GM23338 (cell line): Measurements from ENCODE around the gene FLNA. TPM values are rescaled to one million over a fixed set of nuclear protein-coding genes. Genes with fewer than 3 reads are reported as not detected.

Experiments used
- ATAC-seq: fragments of 200-7000 bp; cut with Tn5 transposase; 3 replicates; pipeline ENCODE4 v1.9.1; 2020
- DNase-seq: peaks from one replicate; pipeline ENCODE4 v3.0.0-alpha.2; 2015; ENCODE audit warnings: low spot score
- H2AFZ ChIP-seq: fragments of 200-600 bp; sonication (generic); 2 replicates; pipeline ENCODE4 v1.8.0; 2016; ENCODE audit warnings: antibody characterized with exemption, mild to moderate bottlenecking, moderate library complexity
- H3F3A ChIP-seq: fragments of 200-600 bp; sonication (generic); replicated peaks from 2 replicates; pipeline ENCODE4 v1.8.0; 2017; ENCODE audit warnings: antibody characterized with exemption, mixed run types, low read depth
- H3K27ac ChIP-seq: fragments of 200-600 bp; sonication (generic); 2 replicates; pipeline ENCODE4 v1.6.1; 2016; ENCODE audit warnings: low read depth
- H3K27me3 ChIP-seq: fragments of 200-600 bp; sonication (generic); 2 replicates; pipeline ENCODE4 v1.8.0; 2016; ENCODE audit warnings: mild to moderate bottlenecking, mixed run types, moderate library complexity; ENCODE audit not compliant: insufficient read depth
- H3K36me3 ChIP-seq: fragments of 200-600 bp; sonication (generic); 2 replicates; pipeline ENCODE4 v1.8.0; 2016; ENCODE audit warnings: mild to moderate bottlenecking; ENCODE audit not compliant: insufficient read depth
- H3K4me1 ChIP-seq: fragments of 200-600 bp; sonication (generic); 2 replicates; pipeline ENCODE4 v1.8.0; 2016; ENCODE audit warnings: mild to moderate bottlenecking, moderate library complexity; ENCODE audit not compliant: insufficient read depth
- H3K4me2 ChIP-seq: fragments of 200-600 bp; sonication (generic); 2 replicates; pipeline ENCODE4 v1.7.1; 2017; ENCODE audit warnings: mixed run types
- H3K4me3 ChIP-seq: fragments of 200-600 bp; sonication (generic); 2 replicates; pipeline ENCODE4 v1.6.1; 2016; ENCODE audit warnings: mixed run types
- H3K79me2 ChIP-seq: fragments of 200-600 bp; sonication (generic); replicated peaks from 2 replicates; pipeline ENCODE4 v1.8.0; 2017; ENCODE audit warnings: mild to moderate bottlenecking; ENCODE audit not compliant: insufficient read depth
- H3K9me2 ChIP-seq: fragments of 200-600 bp; sonication (generic); 2 replicates; pipeline ENCODE4 v1.8.0; 2017; ENCODE audit not compliant: insufficient read depth
- H4K20me1 ChIP-seq: fragments of 200-600 bp; sonication (generic); replicated peaks from 2 replicates; pipeline ENCODE4 v1.8.0; 2017; ENCODE audit warnings: mild to moderate bottlenecking; ENCODE audit not compliant: insufficient read depth
- H3K27ac Mint-ChIP-seq: 2 replicates; pipeline ENCODE4 v1.8.0; 2020; ENCODE audit warnings: inconsistent platforms, mild to moderate bottlenecking, moderate library complexity, mixed read lengths
- H3K27me3 Mint-ChIP-seq: 3 replicates; pipeline ENCODE4 v1.8.0; 2022; ENCODE audit warnings: low read depth, mild to moderate bottlenecking, moderate library complexity, mixed read lengths, inconsistent platforms; ENCODE audit not compliant: insufficient read depth, poor library complexity
- H3K36me3 Mint-ChIP-seq: 3 replicates; pipeline ENCODE4 v1.8.0; 2021; ENCODE audit warnings: low read depth, mild to moderate bottlenecking, inconsistent platforms, moderate library complexity, mixed read lengths
- H3K4me1 Mint-ChIP-seq: 3 replicates; pipeline ENCODE4 v1.8.0; 2020; ENCODE audit warnings: mild to moderate bottlenecking, inconsistent platforms, mixed read lengths
- H3K4me3 Mint-ChIP-seq: 3 replicates; pipeline ENCODE4 v1.8.0; 2021; ENCODE audit warnings: moderate library complexity, mild to moderate bottlenecking, inconsistent platforms, mixed read lengths
- H3K9me3 Mint-ChIP-seq: 3 replicates; pipeline ENCODE4 v1.8.0; 2020; ENCODE audit warnings: moderate library complexity, mild to moderate bottlenecking, inconsistent platforms, mixed read lengths
- ETS1 ChIP-seq: IDR thresholded peaks from 2 replicates; pipeline ENCODE4 v1.6.1; 2016; ENCODE audit warnings: antibody characterized with exemption
- EZH2 ChIP-seq: fragments of 200-600 bp; sonication (generic); IDR thresholded peaks from one replicate; pipeline ENCODE4 v1.8.0; 2017; ENCODE audit warnings: antibody characterized with exemption, mild to moderate bottlenecking, low read depth; ENCODE audit not compliant: unreplicated experiment
- JUNB ChIP-seq: IDR thresholded peaks from one replicate; pipeline ENCODE4 v1.6.1; 2016; ENCODE audit warnings: antibody characterized with exemption; ENCODE audit not compliant: unreplicated experiment
- NANOG ChIP-seq: IDR thresholded peaks from 2 replicates; pipeline ENCODE4 v1.6.1; 2016; ENCODE audit warnings: antibody characterized with exemption, borderline replicate concordance
- POLR2AphosphoS5 ChIP-seq: IDR thresholded peaks from 2 replicates; pipeline ENCODE4 v1.6.1; 2016; ENCODE audit warnings: antibody characterized with exemption, low read depth
- REST ChIP-seq: IDR thresholded peaks from one replicate; pipeline ENCODE4 v1.6.1; 2018; ENCODE audit warnings: antibody characterized with exemption; ENCODE audit not compliant: unreplicated experiment
- STAT1 ChIP-seq: IDR thresholded peaks from one replicate; pipeline ENCODE4 v1.6.1; 2016; ENCODE audit warnings: antibody characterized with exemption; ENCODE audit not compliant: unreplicated experiment
- ZNF114 ChIP-seq: fragments of 250-450 bp; sonication (Bioruptor Pico); IDR thresholded peaks from 2 replicates; pipeline ENCODE4 v1.5.0; 2020; ENCODE audit warnings: mild to moderate bottlenecking, moderate library complexity
- ZNF331 ChIP-seq: fragments of 250-450 bp; sonication (Bioruptor Pico); IDR thresholded peaks from 2 replicates; pipeline ENCODE4 v1.5.0; 2020; ENCODE audit warnings: low read depth, mild to moderate bottlenecking, moderate library complexity
- polyA plus RNA-seq: library from polyadenylated mRNA; unstranded; fragments of >200 nt; fragmentation: Nextera tagmentation; extraction: Ambion mirVana; gene quantifications from 2 replicates; pipeline ENCODE4 v1.2.1, GENCODE V29; 2016
- total RNA-seq: library from RNA; depleted of rRNA; stranded (reverse); fragments of >200 nt; shearing (Covaris generic); gene quantifications from 2 replicates; pipeline ENCODE4 v1.2.3, GENCODE V29; 2014
- TF ChIP-seq, protein P1 (sequence below), 2 experiments: fragments of 200-600 bp in 1 of 2; sonication (generic) in 1 of 2; conservative IDR thresholded peaks; 2 replicates each; pipeline versions ENCODE4 v1.5.1 to v1.6.1; 2016 to 2017; ENCODE audit warnings: antibody characterized with exemption in 2 of 2, low read depth in 2 of 2, mild to moderate bottlenecking in 2 of 2, moderate library complexity in 1 of 2

Gene FLNA
- total and polyA plus RNA-seq, 2 experiments from 2014 or later = 579 to 1,445 TPM

GRCh38 chrX:154328646-154329045 lies 45.8 kb downstream of the FLNA start (continued):
- TF ChIP-seq REST = no peak
- no peak for TF ChIP-seq ZNF331
- TF ChIP-seq NANOG = no peak
- TF ChIP-seq, protein P1, sequence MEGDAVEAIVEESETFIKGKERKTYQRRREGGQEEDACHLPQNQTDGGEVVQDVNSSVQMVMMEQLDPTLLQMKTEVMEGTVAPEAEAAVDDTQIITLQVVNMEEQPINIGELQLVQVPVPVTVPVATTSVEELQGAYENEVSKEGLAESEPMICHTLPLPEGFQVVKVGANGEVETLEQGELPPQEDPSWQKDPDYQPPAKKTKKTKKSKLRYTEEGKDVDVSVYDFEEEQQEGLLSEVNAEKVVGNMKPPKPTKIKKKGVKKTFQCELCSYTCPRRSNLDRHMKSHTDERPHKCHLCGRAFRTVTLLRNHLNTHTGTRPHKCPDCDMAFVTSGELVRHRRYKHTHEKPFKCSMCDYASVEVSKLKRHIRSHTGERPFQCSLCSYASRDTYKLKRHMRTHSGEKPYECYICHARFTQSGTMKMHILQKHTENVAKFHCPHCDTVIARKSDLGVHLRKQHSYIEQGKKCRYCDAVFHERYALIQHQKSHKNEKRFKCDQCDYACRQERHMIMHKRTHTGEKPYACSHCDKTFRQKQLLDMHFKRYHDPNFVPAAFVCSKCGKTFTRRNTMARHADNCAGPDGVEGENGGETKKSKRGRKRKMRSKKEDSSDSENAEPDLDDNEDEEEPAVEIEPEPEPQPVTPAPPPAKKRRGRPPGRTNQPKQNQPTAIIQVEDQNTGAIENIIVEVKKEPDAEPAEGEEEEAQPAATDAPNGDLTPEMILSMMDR (conservative IDR thresholded peaks at IDR 0.05; ENCODE audit: low read depth in 2 of 2) = no peak
- TF ChIP-seq POLR2AphosphoS5 = no peak
- TF ChIP-seq ETS1 = no peak
- TF ChIP-seq JUNB = no peak
- TF ChIP-seq STAT1 = no peak
- TF ChIP-seq EZH2 = no peak
- TF ChIP-seq ZNF114 (CRISPR knock-in tag) = no peak

DNA sequence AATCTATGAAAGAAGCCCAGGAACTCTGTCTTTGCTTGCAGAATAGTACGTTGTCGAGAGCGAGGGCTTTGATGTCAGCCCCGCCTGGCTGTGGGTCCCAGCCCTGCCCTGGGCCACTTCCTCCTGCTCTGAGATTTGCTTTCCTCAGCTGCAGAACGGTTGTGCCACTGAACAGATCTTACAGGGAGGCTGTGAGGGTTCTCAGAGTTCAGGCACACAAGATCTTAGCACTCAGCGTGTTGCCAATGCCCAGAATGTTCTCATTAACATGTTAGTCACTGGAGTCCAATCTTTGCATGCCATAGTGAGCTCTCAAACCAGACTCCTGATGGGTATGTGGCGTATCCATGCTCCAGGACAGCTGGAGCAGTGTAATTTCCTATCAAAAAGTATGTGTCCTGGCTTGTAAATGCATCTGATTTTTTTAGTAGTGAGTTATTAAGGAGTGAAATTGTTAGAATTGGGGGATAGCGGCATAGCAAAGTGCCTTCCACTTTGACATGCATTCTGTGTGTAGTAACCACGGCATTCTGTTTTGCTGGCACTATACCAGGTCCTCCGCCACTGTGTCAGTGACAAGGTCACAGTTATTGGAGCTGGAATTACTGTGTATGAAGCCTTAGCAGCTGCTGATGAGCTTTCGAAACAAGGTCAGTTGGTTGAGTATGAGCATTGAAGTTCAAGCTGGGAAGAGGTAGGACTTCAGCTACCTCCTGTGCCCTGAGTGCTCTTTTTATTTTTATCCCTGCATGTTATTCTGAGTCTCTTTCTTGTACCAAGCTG lies 47.2 kb downstream of the FLNA start:
- no peaks in the 10 kb centered on the region for H3K4me1 ChIP-seq
- no peak for ATAC-seq
- TF ChIP-seq, protein P1 (conservative IDR thresholded peaks at IDR 0.05; ENCODE audit: low read depth in 2 of 2) = no peak

More for the DNA sequence above, 47.2 kb downstream of the FLNA start:
- Histone ChIP-seq H4K20me1 (no peaks in the 10 kb centered on the region), H3K4me3 (no peak overlapping the region), H3K36me3 (no peaks in the 10 kb centered on the region), H3K79me2 (no peaks in the 10 kb centered on the region), H3K9me2 (no peaks in the 10 kb centered on the region), H2AFZ (no peak overlapping the region), H3K4me2 (no peak overlapping the region), H3K27ac (no peak overlapping the region), H3K27me3 (no peaks in the 10 kb centered on the region), H3F3A (no peaks in the 10 kb centered on the region)
- Mint-ChIP-seq H3K4me3 (no peak overlapping the region), H3K4me1 (peaks cover 2% of the 10 kb centered on the region; the same call in 1 of the 3 replicates), H3K27ac (no peak overlapping the region), H3K36me3 (no peaks in the 10 kb centered on the region), H3K27me3 (peaks cover 2% of the 10 kb centered on the region), H3K9me3 (no peaks in the 10 kb centered on the region; the same call in 1 of the 3 replicates)
- no peak for DNase-seq
